Measurements from ENCODE around the gene PLCH2. TPM values are rescaled to one million over a fixed set of nuclear protein-coding genes. Genes with fewer than 3 reads are reported as not detected.

PLCH2 gene
- total RNA-seq, 1 donor from 2014 or later, result 3.4 TPM

DNA sequence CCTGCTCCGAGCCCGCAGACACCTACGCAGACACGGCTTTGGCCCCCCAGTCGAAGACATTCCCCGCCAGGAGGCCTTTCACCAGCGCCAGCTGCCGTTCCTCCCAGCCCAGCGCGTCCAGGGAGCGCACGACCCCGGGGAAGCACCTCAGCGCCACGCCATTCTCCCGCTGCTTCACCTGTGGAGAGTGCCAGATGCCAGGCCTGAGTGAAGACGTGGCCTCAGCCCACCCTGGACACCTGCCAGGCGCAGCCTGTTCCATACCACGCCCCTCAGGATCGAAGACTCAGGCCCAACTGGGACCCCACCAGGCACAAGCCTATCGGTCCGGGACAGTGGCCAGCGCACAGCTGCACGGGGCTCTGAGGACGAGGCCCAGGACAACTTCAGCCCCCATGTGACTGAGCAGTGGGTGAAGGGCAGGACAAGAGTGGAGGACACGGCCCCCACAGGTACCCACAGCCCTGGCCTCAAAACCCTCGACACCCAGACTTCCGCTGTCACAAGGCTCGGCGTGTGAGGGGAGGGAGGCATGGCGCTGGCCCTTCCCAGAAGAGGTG, 36.9 kb downstream of the PLCH2 start:
- ATAC-seq, result no peak
- no peak for DNase-seq (ENCODE audit: low spot score)

GRCh38 chr1:2513939-2514652, 38.0 kb downstream of the PLCH2 start:
- DNase-seq (ENCODE audit: low spot score), result no peak
- ATAC-seq, result no peak

DNA sequence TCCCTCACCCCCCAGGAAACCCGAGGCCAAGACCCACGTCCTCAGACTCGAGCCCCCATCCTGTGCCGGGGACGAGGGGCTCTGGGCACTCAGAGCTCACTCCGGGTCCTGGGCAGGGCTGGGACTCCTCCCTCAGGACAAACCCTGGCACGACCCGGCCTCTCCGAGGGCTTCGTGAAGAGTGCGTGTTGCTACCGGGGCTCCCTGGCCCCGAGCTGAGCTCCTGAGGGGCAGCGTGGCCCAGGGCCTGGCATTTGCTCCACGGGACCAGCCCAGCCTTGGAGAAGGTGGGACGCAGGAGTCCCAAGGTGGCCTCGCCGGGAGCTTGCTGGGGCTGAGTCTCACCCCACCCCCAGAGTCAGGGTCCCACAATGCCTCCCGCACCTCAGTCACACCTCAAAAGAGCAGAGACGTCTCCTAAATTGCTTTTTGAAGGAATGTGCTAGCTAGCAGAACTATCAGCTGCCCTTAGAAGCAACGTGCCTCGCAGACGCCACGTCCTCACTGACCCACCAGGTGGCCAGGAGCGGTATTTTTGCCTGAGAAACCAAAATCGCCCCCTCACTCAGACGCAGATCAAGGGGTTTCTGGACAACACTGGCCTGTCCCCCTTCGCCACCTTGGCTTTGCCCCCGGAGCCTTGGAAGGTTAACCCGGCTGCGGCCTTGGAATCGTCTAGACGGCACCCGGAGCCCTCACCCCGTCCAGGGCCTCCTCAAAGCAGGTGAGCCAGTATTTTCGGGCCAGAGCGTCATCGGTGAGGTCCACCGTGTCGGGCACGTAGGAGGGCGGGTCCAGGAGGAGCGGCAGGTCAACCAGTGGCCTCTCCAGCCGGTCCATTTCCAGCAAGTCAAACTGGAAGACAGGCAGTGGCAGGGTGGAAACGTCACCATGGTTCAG, 39.0 kb downstream of the PLCH2 start:
- ATAC-seq (no peak), DNase-seq (ENCODE audit: low spot score) (no peak)

- DNase-seq (ENCODE audit: low spot score) (no peak), ATAC-seq (no peak)
Measured at GRCh38 chr1:2515763-2516080, 39.6 kb downstream of the PLCH2 start.

DNA sequence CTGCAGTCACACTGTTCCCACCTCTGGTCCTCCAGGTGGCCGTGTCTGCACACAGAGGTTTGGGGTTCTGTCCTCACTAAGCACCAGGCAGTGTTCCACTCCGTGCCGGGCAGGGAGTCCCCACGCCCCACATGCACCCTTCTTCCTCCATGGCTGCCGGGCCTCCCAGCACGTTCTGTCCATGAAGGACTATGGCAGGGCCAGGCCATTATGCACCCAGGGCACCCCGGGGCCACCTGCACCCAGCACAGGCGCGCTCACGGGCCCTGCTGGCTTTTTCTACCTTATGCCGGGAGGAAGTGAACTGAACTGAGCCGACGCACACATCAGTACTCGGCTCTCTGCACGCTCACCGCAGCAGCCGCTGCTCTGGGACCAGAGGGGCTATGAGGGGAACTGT, 40.0 kb downstream of the PLCH2 start:
- ATAC-seq (no peak), DNase-seq (ENCODE audit: low spot score) (no peak)

DNA sequence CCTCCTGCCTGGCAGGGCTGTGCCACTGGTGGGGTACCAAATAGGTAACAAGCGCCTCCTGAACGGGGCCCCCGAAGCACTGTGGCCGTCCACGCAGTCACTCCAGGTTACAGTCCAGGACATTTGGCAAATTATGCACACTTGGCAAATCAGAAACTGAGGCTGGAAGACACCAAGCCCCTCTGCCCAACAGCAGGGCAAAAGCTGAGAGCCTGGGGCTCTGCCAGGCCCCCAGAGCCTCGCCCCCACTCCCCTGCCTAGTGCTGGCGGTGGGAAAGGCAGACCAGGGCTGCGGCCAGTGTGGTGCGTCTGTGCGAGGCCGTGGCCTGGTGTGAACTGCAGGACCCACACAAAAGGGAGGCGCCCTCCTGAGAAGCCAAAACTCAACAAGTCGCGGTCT, 40.9 kb downstream of the PLCH2 start:
- no peak for DNase-seq (ENCODE audit: low spot score)

GRCh38 chr1:2517966-2518365, 41.9 kb downstream of the PLCH2 start:
- ATAC-seq, result no peak
- DNase-seq (ENCODE audit: low spot score), result no peak

More for the DNA sequence above, 40.9 kb downstream of the PLCH2 start:
- no peak for ATAC-seq

DNA sequence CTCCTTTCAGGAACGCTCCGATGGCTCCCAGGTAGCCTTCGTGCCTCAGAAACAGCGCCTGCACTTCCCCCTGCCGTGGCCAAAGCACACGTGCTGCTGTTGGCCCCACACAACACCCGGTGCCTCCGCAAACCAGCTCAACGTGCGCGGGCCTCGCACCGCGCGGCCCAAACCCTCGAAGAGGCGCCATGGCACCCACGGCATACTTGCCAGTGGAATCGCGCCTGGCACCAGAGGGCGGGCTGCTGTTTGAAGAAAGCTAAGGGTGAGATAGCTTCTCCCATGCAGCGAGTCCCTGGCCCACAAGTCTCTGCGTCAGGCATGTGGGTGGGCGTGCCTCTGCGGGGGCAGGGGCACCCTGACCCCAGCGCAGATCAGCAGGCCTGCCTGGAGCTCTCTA, 42.4 kb downstream of the PLCH2 start:
- ATAC-seq, result no peak

GRCh38 chr1:2519029-2519685, 43.1 kb downstream of the PLCH2 start:
- no peak for ATAC-seq
- DNase-seq (ENCODE audit: low spot score), result no peak

More for the DNA sequence above, 42.4 kb downstream of the PLCH2 start:
- no peak for DNase-seq (ENCODE audit: low spot score)

DNA sequence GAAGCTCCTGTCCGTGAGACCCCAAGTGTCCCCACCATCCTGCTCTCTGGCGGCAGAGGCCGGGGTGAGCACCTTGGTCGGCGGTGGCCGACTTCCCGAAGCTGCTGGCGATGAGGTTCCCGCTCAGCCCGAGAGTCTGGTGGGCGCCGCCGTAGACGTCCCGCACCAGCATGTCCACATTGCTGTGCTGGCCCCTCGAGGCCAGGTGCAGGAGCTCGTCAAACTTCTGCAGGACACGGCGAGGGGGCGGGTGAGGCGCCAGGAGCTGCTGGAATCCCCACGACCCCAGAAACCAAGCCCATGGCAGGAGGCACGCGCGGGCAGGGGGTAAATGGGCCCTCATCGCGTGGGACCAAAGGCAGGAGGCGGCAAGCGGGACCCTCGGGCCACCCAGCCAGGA, 43.6 kb downstream of the PLCH2 start:
- ATAC-seq, result no peak
- no peak for DNase-seq (ENCODE audit: low spot score)

- no peak for DNase-seq (ENCODE audit: low spot score)
- ATAC-seq, result no peak
Measured at GRCh38 chr1:2520206-2520605, 44.1 kb downstream of the PLCH2 start.

- DNase-seq (ENCODE audit: low spot score) (no peak), ATAC-seq (no peak)
Measured at GRCh38 chr1:2520806-2521205, 44.7 kb downstream of the PLCH2 start.

DNA sequence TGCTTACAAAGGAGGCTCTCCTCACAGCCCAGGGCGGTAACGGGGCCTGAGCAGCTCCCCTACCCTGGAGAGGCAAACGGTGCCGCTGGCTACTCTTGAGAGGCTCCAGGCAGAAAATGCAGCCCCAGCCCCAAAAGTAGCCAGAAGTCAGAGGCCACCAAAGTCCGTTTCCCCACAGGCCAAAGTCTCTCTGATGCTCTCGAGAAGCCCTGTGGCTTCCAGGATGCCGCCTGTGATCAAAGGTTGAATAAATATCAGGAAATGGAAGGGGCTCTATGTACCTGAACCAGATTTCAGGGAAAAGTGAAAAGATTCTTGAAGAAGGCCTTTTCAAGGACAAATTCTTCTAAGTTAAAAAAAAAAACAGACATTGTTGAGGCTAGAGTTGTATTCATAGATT, 46.1 kb downstream of the PLCH2 start:
- DNase-seq (ENCODE audit: low spot score) (no peak), ATAC-seq (peak; percentile 2)

- ATAC-seq (no peak), DNase-seq (ENCODE audit: low spot score) (no peak)
Measured at GRCh38 chr1:2523191-2523890, 47.3 kb downstream of the PLCH2 start.

- ATAC-seq (no peak), DNase-seq (ENCODE audit: low spot score) (no peak)
Measured at GRCh38 chr1:2523891-2524609, 48.0 kb downstream of the PLCH2 start.

DNA sequence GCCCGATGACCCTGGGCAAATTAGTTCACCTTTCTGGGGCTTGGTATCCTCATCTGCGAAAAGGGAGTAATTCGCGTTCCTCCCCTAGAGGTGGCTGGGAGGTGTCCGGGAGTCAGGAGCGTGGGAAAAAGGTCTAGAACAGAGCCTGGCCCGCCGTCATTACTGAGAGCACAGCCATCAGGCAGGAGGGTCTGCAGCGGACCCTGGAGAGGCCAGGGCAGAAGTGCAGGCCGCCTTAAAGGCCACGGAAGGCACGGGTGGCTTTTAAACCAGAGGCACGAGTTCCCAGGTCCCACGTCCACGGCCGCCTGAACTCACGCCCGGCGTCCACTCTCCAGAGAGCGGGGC, 49.5 kb downstream of the PLCH2 start:
- ATAC-seq, result no peak
- DNase-seq (ENCODE audit: low spot score), result no peak

DNA sequence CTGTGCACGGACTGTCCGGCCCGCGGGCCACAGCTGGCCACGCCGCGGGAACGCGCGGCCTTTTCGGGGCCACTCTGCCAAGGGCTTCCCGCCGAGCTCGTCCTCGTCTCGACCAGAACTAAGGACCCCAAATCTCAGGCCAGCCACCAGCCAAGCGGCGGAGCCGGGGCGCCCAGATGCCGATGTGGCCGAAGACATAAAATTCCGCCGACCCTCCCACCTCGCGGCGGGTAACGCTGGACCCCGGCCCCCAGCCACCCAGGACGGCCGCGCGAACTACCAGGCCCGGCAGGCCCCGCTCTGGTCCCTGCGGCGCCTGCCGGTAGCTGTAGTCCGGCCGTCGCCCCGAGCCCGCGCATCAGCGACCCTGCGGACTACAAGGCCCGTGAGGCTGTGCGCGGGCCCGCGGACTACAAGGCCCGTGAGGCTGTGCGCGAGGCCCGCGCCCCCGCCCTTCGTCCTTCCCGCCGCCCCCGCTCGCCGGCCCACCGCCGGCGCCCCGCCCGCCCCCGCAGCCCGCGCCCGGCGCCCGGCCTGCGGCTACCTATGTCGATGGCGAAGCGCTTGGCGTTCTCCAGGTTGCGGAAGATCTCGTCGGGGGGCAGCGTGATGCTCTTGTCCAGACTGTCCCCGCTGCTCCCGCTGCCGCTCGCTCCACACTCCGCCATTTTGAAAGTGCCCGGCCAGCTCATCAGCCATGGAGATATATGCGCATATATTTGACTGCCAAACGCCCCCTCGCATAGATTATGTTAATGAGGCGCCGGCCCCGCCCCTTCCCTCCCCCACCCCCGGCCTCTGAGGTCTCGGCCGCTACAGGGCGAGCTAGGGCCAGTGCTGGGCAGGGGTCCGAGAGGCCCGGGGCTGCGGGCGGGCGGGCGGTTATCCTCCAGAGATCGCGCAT, 50.1 kb downstream of the PLCH2 start, which contains the start of gene PANK4:
TSS of gene PANK4 (minus strand) at position 677 of the 904 bp plus-strand sequence. CDS start at position 668, 9 bp downstream.
- DNase-seq (ENCODE audit: low spot score) (peak; percentile 93), ATAC-seq (peak; percentile 71)

DNA sequence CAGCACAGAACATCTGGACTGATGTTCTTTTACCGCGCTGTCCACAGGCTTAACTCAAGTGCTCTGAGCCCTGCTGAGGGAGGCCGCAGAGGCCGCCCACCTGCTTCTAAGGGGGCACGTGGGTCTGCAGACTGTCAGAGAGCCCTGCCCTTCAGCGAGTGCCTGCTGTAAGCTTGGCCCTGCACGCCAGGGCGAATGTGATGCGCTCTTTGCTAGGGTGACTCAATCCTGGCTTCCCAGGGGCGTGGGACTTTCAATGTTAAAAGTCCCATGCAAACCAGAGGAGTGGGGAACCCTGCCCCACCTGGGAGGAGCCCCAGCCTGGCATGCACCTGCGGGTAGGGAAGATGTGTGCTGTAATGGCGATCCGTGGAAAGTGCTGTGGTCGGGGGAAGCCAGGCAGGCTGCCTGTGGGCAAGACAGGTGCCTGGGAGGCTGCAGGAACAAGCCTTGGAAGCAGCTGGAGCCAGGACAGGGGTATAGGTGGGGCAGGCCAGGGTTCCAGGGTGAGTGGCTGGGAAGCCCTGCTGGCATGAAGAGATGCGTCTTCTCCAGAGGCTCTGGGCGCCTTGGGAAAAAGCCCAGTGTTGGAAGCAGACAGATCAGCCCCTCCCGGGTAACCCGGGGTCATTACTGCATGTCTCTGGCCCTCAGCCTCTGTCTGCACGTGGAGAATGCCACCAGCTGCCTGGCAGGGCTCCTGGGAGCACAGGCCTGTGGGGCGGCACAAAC, 50.9 kb downstream of the PLCH2 start:
- ATAC-seq, result peak; percentile 57
- DNase-seq (ENCODE audit: low spot score), result peak; percentile 91

DNA sequence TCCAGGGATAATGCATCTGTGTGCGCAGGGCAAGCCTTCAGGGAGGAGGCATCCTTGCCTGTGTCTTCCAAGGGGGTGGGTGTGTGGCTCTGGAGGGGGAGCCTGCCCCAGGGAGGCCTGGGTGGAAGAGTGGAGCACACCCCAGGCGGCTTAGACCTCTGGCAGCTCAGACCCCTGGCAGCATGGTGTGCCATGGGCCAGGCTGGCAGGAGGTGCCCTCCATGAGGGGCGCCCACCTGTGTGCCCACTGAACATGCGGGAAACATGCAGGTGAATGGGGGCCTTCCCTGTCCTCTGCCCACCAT, 51.4 kb downstream of the PLCH2 start:
- DNase-seq (ENCODE audit: low spot score), result no peak
- no peak for ATAC-seq

Data from left lobe of liver (tissue), 2 donors.